ENCODE measurements around the gene HACD1.

Gene HACD1

DNA sequence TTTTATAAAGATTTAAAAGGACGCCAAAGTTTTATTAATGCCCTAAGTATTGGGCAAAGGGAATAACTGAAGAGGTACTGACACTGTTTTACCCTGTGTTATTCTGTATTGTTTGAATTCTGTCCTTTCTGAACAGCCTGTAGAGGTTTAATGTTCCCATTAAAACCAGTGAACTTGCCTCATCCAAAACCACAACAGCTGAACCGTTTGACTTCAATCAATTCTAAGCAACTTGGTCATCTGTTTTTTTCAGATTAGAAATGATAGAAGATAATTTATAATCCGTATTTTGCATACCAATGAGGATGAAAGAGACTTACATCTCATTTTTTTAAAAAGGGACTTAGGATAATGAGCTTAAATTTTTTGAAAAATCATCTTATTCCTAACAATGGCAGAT is 40.4 kb downstream of the HACD1 start:
- DNase-seq = no peak

DNA sequence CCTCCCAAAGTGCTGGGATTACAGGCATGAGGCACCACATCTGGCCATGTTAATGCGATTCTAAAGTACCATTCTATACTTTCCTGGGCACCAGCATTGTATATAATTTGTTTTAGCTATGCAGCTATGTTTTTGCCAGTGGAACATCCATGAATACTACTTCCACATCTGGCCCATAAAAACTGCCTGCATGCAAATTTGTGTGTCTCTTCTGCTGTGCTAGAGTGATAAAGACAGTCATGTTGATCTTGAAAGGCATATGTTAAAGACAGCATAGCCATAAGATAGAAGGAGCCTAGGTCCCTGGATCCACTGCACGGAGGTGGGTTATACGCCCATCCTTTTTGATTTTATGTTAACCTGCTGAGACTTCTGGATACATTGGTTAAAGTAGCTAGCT is 52.3 kb downstream of the HACD1 start:
- DNase-seq = no peak

DNA sequence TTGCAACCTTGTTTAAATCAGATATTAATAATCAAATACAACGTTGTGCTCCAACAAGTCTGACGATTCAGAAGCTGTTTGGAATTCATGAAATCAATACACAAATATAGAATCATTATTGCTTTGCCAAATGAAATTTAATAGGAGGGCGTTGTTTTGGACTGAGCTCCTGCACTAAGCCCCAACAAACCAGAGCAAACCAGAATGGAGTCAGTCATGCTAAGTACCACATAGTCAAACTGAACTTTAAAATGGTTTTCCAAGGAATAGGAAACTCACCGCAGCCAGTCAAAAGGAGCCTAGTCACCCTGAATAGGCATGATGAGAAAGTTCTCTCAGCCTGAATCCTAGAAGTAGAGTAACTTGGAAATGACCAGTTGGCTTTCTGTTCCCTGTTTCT is 53.7 kb downstream of the HACD1 start:
- DNase-seq = peak in 1 of 3 donors; percentile 7

DNA sequence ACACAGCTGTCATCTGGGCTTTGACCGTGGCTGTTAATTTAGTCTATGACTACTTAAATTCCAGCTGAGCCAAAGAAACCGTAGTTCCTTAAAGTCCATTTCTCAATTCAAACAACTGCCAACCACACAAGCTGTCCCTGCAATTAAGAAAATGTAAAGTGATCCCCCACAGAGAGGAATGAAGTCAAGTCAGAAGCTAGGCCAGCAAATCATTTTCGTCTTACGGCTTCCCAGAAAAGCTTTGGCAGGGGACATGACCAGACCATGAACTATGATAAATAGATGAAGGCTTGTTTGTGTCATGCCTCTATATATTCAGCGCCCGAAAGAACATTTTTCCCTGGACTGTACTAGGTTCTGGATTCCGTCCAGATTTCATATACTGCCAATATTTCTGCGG is 54.6 kb downstream of the HACD1 start:
- peak in 1 of 3 donors; percentile 21 for DNase-seq

DNA sequence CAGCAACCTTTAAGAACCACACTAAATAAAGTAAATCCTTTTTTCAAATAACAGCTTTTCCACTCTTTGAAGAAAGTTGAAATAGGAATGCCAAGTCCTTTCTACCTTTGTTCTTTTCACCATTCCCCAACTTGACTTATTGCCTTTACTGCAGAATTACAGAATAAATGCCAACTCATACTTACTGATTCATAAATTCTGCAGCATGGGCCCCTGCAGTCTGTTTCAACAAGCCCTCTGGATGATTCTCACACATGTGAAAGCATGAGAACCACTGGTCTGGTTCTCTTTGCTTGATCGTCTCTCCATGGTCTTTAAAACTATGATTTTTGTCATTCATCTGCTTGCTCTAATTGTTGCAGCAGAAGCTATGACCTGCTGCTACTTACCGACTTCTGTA is 56.1 kb downstream of the HACD1 start:
- DNase-seq = no peak

DNA sequence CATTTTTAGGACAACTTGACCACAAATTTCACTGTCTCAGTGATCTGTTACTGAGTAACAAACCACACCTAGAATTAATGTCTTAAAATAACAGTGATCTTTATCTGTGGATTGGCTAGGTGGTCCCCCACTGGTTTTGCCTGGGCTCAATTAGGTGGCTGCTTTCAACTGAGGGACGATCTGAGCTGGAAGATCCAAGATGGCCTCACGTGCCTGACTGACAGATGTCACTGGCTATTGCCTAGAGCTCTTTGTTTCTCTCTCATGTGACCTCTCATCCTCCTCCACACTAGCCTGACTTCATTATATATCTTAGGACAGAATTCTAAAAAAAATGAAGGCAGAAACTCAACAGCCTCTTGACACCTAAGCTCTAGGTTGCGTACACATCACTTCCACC is 59.7 kb downstream of the HACD1 start:
- no peak for DNase-seq

DNA sequence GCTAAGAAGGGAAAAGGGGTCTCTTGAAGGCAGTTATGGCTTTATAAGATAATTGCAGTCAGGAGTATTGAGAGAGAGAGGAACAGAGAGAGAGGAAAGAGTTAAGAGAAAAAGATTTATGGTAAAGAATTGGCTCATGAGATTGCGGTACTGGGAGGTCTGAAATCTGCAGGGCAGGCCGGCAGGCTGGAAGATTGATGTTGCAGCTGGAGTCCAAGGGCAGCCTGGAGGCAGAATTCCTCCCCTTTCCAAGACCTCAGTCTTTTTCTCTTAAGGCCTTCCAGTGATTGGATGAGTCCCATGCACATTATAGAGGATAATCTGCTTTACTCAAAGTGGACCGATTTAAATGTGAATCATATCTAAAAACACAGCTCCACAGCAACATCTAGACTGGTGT is 68.4 kb downstream of the HACD1 start:
- no peak for DNase-seq

DNA sequence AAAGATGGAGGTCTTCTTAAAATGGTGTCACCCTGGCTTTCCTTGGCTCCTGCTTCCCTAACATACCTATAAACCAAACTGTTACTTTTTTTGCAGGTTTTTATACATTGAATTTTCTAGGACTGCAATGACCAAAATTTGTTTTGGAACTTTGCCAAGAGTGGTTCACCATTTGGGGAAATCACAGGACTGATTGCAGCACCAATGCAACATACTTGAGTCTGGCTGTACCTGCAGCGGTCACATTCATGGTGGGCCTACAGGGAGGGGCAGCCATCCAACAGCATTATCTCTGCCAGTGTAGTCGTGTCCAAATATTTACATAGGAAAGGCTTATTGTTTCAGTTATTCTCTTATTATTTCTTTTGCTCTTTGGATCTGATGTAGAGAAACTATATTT is 69.0 kb downstream of the HACD1 start:
- DNase-seq = peak; percentile 7 to 27 (median 8)

DNA sequence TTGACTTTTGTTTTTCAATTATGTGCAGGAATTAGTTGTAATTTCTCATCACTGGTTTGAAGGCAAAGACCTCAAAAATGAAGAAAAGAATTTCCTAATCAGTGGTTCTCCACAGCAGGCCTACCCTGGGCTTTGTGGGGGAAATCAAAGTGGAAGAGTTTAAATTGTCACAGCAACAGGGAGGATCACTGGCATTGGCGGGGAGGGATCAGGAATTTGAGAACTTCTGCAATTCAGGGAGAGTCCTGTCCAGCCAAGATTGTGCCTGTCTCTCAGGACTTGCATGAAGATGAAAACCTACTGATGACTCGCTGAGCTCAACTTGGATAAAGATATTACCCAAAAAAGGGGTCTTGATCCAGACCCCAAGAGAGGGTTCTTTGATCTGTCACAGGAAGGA is 70.1 kb downstream of the HACD1 start:
- peak in 2 of 3 donors; percentile 6 to 17 for DNase-seq

DNA sequence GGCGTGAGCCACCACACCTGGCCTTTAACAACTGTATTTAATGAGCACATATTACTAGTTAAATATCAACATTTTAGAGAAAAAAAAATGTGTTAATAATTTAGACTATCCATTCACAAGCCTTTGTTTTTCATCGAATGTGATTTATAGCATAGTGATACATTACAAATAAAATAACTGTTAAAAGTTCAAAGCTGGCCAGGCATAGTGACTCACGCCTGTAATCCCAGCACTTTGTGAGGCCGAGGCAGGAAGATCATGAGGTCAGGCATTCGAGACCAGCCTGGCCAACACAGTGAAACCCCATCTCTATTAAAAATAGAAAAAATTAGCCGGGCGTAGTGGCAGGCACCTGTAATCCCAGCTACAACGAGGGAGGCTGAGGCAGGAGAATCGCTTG is 72.7 kb downstream of the HACD1 start:
- DNase-seq = no peak
